ENCODE measurements around the gene BACH2.

- TF ChIP-seq CTCF (IDR thresholded peaks at IDR 0.05) (no peak), EZH2 (IDR thresholded peaks at IDR 0.05) (no peak)
Measured at GRCh38 chr6:90183587-90184333, 112.9 kb downstream of the BACH2 start.

All from neural progenitor cell (in vitro differentiated cells).